Measurements from ENCODE around the gene FBXO9.

Gene FBXO9

DNA sequence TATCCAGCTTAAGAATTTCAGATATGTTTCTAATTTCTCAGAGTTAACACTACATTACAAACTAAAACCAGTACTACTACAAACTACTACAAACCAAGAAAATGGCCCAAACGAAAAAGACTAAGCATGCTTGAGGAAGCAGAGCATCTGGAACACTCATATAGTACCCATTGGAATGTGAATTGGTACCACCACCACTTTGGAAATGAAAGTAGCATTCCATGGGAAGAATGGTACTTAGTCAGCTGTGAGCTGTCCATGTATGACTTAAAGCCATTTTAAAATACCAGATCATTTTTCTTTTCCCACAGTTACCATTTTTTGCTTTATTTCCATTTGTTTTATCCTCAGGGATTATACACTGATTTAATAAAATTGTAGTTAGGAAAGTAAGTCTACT is 30.5 kb downstream of the FBXO9 start:
- DNase-seq = no peak

DNA sequence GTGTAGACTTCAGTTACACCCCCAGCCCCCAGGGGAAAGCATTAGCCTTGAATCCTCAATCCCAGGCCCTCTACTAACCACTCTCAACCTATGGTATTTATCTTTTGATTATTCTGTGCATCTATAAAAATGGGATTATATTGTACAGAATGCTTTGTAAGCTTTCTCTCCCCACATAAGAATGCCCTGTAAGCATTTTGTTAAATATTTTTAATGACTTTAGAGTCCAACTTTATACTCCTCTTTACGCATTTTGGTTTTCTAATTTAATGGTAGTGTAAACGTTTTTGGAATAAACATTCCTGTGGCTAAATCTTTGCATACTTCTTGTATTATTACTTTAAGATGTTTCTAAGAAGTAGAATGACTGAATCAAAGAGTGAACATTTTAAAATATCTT is 35.4 kb downstream of the FBXO9 start:
- DNase-seq = no peak

DNA sequence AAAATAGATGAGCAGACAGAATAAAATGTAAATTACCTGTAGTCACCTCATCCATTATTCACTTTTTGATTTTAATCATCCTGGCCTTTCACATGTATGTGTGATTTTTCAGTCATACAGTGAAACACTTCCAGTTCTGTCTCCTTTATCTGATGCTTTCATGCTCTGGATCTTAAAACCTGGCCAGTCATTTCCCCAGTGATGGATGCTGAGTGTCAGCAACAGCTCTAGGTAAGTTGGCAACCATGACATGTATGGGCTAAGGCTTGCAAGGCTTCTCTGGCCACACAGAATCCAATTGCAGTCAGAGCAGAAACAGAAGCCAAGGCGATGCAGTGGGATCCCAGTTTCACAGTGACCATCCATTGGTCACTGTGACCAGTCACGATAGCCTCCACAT is 35.8 kb downstream of the FBXO9 start:
- no peak for DNase-seq

DNA sequence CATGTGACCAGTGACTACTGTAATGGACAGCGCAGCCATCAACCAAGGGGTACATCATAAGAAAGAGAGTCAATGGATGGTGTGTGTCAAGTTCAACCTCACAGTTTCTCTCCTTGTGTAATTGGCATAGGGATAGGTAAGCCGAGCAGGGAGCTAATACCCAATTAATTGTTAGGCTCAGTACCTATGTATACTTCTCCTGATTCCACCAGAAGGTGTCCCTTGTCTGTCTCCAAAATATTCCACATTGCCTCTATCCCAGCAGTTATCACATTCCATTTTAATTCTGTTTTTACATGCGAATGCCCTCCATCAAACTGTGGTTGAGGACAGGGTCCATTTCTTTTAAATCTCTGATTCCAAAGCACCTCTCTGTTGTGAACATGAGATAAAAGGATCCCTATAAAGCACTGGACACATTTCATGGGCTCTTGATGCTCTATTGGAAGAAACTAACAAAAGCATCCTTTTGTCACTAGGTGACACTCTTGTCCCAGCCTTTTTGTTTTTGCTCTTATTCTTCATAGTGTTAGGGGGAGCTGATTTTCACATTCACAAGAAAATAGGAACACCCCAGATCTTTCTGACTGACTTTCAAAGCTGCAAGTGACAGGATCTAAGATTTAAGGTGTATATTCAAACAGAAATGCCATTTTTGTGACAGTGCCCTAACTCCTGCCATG is 38.9 kb downstream of the FBXO9 start:
- no peak for DNase-seq

DNA sequence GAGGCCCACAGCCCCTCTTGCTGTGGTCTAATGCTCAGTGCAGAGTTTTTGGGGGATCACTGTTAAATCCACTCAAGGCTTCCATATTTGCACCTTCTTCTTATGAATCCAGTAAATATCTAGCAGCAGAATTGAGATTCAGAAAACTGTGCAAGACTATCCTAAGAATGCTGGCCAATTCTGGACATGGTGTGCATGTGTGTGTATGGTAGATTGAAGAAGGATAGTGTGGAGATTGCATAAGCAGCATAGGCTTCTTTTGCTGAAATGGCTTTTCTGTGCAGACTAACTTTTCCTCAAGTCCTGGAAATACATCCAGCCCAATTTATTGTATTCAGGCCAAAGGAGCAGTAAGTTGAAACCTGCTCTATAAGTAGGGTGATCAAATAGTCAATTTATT is 39.7 kb downstream of the FBXO9 start:
- no peak for DNase-seq

DNA sequence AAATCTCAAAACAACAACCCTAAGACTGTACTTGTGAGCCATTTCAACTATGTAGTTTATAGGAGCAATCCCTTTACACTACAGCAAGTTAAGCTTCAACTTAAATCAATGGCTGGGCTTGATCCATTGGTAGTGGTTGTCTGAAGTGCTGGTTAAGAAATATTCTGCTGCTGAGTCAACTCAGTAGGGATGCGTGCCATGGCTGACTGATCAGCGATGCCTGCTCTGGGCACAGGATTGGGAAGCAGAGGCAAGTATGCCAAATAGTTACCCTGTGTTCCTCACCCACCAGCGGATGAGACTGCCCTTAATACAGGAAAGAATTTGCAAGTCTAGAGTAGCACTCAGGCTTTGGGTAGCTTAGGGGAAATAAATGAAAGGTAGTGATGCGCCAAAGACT is 41.9 kb downstream of the FBXO9 start:
- no peak for DNase-seq

DNA sequence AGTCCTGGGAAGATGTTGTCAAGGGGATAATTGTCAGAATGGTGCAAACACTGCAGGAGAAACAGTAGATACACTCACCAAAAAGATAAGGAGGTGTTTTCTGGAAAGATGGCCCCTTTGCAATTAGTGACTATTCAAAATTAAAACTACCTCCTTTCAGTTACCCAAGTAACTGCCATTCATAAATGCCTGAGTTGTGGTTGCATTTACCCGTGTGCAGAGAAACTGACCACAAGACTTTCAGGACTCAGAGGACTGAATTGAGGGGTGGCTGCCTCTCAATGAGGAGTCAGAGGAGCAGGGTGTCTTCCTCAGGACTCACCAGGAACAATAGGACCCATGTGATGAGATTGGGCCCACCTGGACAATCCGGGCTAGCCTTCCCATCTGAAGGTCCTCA is 44.4 kb downstream of the FBXO9 start:
- DNase-seq = no peak

DNA sequence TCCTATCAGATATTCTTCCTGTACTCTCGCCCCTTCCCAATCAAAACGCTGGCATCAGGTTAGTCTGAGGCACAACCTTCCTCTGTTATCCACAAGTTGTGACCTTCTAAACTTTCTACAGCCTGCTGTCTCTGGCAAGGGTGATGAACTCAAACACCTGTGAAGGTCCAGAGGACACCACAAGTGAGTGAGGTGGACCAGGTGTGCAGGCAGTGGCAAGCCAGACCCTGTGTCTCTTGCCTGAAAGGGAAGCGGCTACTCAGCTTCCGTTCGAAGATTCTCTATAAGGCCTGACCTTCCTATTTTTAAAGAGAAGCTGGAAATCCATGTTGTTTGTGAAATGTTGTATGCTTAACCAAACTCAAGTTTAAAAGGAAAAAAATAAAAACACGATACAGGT is 46.7 kb downstream of the FBXO9 start:
- no peak for DNase-seq

DNA sequence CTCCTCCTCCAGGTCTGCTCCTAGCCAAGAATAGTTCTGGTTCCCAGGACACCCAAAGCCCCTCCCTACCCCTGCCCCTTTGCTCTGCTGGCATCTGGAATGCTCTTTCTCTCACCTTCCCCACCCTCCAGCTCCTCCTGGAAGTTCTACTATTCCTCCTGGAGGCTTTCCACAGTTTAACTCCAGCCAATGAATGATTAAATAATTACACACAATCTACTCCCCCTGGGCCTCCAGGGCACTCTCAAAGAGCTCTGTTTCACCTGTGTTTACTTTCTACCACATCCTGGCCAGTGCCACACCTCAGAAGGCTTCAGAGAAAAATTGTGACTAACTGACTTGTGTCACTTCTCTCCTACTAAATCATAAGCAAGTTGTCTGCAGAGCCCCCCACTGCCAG is 47.2 kb downstream of the FBXO9 start:
- no peak for DNase-seq

DNA sequence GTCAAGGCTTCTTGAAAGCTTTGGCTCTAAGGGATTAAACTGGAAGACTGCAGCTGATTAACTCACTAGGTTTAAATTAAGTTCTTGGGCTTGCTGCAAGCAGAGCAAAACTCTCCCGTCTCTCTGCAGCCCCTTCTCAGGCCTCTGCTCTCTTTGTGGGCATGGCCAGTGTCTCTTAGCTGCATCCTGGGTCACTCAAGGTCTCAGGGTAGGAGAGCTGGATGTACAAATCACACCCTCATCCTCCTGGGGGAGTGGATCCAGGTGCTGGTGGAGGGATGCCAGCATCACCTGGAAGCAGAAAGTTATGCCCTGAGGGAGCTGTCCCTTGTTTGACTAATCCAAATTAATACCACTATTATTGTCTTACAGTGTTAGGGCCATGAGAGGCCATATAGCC is 47.7 kb downstream of the FBXO9 start:
- DNase-seq = no peak

DNA sequence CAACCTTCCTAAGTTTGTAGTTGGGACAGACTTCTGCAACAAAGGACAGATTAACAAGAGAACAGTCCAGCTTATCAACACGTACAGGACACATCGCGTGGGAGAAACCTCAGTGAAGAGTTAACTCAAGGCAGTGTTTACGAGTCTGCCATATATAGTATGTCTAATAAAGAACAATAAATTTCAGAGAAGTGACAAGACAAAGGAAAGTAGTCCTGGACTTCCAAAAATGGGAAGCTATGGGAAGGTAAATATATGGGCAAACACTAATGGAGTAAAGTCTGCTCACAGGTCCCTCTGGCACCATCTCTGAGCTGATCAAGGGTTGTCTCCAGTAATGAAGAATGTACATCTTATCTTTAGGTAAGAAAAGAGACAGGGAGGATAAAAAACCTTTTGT is 48.5 kb downstream of the FBXO9 start:
- DNase-seq = no peak

DNA sequence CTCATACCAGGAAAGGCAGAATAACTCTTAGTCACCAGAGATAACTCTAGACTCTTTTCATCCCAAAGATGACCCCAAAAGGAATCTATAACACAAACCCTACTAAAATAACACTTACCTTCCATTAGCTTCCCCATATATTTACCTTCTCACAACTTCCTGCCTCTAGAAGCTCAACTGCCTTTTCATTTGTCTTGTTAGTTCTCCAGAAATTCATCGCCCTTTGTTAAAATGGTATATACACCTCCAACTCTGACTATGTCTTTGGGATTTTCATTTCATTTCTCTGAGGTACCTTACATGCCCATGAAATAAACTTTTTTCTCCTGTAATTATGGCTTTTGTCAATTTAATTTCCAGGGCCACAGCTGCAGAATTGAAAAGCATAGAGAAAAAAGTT is 49.9 kb downstream of the FBXO9 start:
- DNase-seq = no peak

DNA sequence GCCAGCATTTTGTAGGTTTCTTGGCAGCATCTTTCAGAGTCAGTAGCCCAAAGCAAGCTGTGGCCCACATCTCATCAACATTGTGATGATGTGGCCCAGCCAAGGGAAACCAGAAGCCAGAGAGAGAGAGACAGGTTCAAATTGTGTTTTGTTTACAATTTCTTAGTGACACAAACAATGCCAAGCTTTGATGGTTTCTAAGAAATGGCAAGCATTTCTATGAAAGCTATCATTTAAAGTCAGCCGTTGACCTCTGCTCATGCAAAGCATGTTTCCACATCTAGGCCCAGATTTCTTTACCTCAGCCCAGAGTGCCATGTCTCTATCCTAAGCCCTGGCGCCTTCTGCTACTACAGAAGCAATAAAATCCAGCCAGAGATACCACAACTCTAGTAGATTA is 50.5 kb downstream of the FBXO9 start:
- DNase-seq = no peak

DNA sequence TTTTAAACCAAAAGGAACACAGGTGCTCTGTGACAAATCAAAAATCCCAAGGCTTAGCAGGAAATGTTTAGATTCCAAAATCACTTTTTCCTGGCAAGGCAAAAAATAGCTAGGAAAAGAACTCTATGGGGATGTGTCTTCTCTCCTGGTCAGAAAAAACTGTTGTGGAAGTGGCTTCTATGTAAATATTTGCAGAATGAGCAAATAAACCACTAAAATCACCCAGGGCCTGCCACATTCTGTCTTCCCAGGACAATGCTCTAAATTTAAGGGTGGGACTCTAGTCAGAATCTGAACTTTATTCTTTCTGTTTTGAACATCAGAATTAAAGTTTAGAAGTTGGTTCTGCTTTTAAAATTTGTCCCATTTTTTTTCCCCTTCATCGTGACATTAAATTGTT is 54.1 kb downstream of the FBXO9 start:
- no peak for DNase-seq

DNA sequence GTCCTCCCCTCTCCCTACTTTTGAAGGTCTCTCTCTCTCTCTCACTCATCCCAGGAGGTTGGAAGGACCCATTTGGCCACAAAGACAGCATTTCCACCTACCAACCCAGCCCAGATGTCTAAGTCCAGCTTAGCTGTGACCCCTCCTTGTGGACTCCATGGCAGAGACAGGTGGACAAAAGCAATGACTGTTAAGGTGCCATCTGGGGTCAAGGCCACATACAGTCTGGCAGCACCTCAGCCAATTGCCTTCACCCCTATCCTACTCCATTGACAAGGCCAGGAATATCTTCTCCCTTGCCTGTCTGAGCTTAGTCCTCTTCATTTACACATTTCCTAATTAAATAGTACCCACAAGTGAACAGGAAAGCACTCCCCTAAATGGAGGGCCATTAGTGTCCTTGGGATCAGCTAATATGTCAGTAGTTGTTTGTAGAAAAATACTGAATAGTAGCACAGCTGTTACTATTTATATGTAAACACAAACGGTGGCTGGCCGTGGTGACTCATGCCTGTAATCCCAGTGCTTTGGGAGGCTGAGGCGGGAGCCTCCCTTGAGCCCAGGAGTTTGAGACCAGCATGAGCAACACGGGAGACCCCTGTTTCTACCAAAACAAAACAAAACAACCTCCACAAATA is 54.7 kb downstream of the FBXO9 start:
- DNase-seq = no peak

DNA sequence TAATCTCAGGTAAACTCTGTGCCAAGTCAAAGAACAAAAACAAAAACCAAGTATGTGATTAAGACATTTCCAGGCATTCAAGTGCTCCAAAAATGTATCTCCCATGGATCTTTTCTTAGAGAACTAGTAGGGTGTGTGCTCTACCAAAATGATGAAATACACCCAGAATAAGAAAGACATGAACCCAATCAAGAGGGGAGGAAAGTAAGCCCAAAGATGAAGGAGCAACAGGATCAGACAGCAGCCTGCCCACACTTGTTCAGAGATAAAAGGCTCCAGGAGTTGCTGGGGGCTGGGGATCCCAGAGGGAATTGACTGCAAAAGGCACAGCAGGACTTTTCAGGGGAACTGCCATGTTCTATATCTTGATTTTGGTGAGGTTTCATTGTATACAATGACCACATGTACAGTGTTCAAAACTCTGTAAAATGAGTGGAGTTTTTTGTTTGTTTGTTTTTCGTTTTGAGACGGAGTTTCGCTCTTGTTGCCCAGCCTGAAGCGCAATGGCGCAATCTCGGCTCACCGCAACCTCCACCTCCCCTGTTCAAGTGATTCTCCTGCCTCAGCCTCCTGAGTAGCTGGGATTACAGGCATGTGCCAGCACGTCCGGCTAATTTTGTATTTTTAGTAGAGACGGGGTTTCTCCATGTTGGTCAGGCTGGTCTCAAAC is 59.1 kb downstream of the FBXO9 start:
- DNase-seq = no peak

DNA sequence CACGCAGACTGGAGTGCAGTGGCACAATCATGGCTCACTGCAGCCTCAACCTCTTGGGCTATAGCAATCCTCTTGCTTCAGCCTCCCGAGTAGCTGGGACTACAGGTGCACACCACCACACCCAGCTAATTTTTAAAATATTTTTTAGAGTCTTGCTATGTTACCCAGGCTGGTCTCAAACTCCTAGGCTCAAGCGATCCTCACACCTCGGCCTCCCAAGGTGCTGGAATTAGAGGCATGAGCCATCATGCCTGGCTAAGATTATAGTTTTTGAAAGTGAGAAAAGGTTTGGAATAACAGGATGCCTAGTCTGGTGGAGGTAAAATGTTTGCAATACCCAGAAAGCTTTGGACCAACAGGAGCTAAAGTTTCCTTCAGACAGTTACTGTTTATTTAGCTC is 60.1 kb downstream of the FBXO9 start:
- DNase-seq = no peak

DNA sequence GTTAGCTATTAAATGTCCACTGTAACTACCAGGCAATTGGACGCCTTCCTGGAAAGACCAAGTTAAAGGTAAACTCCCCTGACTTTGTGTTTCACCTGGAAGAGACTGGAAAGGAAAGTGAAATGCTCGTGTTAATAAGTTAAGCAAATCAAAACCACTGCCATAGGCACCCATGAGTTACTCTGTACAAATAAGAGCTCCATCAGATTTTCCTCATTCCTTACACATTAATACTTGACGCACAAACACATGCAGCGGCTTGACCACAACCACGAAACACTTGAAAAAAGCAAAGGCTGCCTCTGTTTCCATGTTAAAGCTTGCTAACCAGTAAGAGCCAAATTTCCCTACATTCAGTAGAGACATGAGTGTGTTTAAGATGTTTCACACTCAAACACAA is 63.6 kb downstream of the FBXO9 start:
- DNase-seq = no peak

DNA sequence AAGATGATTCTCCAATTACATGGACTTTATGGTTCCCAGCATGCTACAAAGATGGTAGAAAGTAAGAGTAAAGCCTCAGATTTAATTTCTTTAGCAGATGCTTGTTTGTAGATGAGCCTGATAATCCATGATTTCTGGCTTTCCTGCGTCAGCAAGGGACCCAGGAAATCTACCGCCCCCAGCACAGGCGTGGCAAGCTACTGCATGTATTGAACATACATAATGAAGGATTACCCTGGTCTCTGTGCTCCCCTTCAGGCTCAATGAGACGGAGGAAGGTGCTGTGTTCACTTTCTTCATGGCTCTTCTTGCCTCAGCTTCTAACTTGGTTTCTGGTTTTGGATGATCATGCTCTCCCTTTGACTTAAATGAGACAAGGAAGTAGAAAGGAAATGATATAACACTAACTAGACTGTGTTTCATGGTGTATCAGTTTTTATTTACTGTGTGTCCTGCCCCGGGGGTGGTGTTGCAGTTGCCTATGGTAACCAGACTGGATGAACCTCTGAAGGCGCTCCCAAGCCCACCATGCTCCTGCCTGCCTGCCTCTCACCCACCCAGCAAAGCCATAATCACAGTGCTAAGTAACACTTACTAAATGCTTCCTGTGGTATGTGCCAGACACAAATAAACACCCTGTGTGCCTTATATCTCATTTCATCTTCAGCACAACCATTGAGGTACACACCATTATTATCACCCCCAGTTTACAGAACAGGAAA is 65.5 kb downstream of the FBXO9 start:
- no peak for DNase-seq

DNA sequence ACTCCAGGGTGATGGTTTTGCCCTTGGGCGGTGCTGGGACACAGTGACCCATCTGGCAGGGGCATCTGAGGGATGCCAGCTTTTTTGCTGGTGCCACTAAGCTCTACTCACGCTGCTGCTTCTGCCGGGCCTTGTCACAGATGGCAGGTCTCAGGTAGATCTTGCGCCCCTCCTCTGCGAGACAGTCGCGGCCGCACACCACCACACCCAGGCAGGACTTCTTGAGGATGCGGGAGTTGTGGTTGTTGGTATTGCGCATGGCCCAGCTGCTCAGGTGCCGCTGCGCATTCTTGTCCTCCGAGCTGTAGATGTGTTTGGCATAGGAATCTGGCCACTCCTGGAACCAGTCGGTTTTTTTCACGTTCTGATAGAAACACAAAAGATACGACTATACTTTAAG is 68.8 kb downstream of the FBXO9 start:
- no peak for DNase-seq

DNA sequence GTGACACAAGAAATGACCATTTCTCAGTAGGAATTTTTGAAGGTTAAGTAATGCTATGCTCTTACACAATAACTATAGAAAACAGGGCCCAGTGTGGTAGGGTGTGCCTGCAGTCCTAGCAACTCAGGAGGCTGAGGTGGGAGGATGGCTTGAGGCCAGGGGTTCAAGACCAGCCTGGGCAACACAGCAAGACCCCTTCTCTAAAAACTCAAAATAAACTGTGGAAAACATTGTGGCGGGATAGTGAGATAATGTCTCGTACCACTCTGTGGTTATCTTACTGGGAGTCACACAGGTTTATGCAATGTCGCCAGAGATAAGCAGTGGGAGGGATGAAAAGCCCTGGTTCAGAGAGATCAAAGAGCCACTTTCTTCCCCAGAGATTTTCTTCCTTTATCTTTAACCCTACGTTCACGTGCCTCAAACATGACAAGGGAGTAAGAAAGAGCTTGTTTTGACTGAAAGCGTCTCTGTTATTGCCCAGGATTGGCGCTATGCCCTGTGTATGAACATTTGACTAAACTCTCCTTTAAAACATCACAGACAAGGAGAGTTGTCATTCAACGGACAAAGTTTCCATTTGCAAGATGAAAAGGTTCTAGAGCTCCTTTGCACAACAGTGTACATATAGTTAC is 69.5 kb downstream of the FBXO9 start:
- no peak for DNase-seq

DNA sequence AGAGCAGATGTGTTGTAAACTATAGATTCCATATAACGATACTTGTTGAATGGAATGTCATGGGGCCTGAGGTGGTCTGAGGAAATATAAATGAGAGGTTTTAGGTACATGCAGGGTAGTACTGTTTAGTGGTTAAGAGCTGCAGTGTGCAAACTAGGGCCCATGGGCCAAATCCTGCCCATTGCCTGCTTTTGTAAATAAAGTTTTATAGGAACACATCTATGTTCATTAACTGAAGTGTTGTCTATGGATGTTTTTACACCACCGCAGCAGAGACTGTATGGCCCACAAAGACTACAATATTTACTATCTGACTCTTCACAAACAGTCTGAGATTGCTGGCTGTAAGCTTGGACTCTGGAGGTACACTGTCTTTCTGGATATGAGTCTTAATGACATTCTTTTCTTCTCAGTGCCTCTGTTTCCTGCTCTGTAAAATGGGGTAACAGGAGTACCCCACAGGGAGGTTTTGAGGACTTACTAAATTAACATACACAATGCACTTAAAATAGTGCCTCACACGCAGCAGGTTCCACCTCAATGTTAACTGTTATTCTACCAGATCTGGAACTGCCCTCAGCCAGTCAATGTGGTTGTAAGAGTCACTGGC is 70.9 kb downstream of the FBXO9 start:
- DNase-seq = no peak

DNA sequence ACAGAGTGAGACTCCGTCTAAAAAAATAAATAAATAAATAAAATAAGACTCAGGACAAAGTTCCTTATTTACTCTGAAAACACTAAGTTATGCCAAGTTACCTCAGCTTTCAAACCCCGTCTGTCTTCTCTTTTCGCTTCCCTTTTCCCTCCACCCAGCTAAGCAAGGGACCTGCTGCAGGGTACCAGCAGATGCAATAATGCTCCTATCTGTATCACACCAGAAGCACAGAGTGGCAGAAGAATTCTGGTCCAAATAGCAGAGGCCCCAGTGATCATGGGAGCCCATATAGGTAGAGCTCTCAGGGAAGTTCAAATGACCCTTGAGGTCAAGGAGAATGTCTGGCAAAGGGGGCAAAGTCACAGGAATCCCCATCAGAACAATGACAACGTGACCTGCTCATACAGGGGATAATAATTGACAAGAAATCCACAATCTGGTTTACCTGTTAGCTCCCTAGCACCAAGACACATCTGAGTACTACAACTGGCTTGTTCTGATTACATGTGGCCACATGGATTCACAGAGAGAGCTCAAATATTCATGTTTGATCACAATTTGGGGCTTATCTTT is 74.7 kb downstream of the FBXO9 start:
- DNase-seq = no peak

Measured in activated T-cell treated with anti-CD3 and anti-CD28 coated beads, Interleukin-2, amount 50 U/mL, for 48 hours (primary cell).